ENCODE results near the gene SENP5.
"Not testable (repeated sequence)": the region's sequence is repeated elsewhere in the genome, so short reads cannot be mapped to it uniquely, and the experiment has no call there.

Gene SENP5

GRCh38 chr3:196942915-196943277 is 75.2 kb downstream of the SENP5 start:
- DNase-seq = peak; percentile 25

- DNase-seq = not testable (repeated sequence)
Measured at GRCh38 chr3:196944037-196944790, 76.5 kb downstream of the SENP5 start.

GRCh38 chr3:196947136-196947859 is 79.6 kb downstream of the SENP5 start:
- DNase-seq = no peak

- DNase-seq = no peak
Measured at GRCh38 chr3:196947860-196948441, 80.2 kb downstream of the SENP5 start.

GRCh38 chr3:196948442-196949284 is 80.9 kb downstream of the SENP5 start:
- DNase-seq = no peak

- DNase-seq = no peak
Measured at GRCh38 chr3:196949285-196949619, 81.5 kb downstream of the SENP5 start.

- no peak for DNase-seq
Measured at GRCh38 chr3:196949750-196950149, 82.0 kb downstream of the SENP5 start.

- DNase-seq = no peak
Measured at GRCh38 chr3:196951371-196951770, 83.7 kb downstream of the SENP5 start.

- no peak for DNase-seq
Measured at GRCh38 chr3:196954832-196955231, 87.1 kb downstream of the SENP5 start.

GRCh38 chr3:196962108-196962929 is 94.6 kb downstream of the SENP5 start:
- DNase-seq = no peak

GRCh38 chr3:196962930-196963630 is 95.4 kb downstream of the SENP5 start:
- no peak for DNase-seq

- no peak for DNase-seq
Measured at GRCh38 chr3:196963631-196963953, 95.9 kb downstream of the SENP5 start.

- DNase-seq = no peak
Measured at GRCh38 chr3:196965112-196965803, 97.5 kb downstream of the SENP5 start.

GRCh38 chr3:196965804-196966173 is 98.1 kb downstream of the SENP5 start:
- no peak for DNase-seq

GRCh38 chr3:196966526-196967401 is 99.0 kb downstream of the SENP5 start:
- DNase-seq = no peak

- no peak for DNase-seq
Measured at GRCh38 chr3:196967412-196968232, 99.9 kb downstream of the SENP5 start.

- DNase-seq = peak; percentile 61
Measured at GRCh38 chr3:196968233-196969133, 100.8 kb downstream of the SENP5 start, which contains the start of gene PIGZ. TSS of gene PIGZ (minus strand) at chr3:196968833. CDS start at chr3:196952031, 16,802 bp downstream.

GRCh38 chr3:196969134-196969659 is 101.5 kb downstream of the SENP5 start:
- DNase-seq = peak; percentile 52

Measured in hematopoietic multipotent progenitor cell treated with erythropoietin and hydrocortisone succinate and interleukin-3 and kit ligand, for 8 days (in vitro differentiated cells).